T-cell (primary cell): Measurements from ENCODE around the gene FGGY. TPM values are rescaled to one million over a fixed set of nuclear protein-coding genes. Genes with fewer than 3 reads are reported as not detected.
"Not testable (repeated sequence)": the region's sequence is repeated elsewhere in the genome, so short reads cannot be mapped to it uniquely, and the experiment has no call there.

Experiments used
- ATAC-seq, 4 experiments: fragments of 200-7000 bp in 3 of 4; fragments of 150-1000 bp in 1 of 4; cut with Tn5 transposase; replicated peaks in 1 of 4; 1 replicate in 3 of 4; 2 replicates in 1 of 4; pipeline ENCODE4 v1.10.0; 2021; ENCODE audit warnings: moderate library complexity in 3 of 4, mild to moderate bottlenecking in 2 of 4, moderate number of reproducible peaks in 1 of 4
- CTCF ChIA-PET, 2 donors: fragments of 300-600 bp; sonication (Branson Sonifier 250); formaldehyde crosslinking; loops; one replicate each; lab custom pipeline; 2022; ENCODE audit warnings: antibody characterized with exemption in 2 of 2; lab: Charles Lee
- POLR2A ChIA-PET, 2 donors: fragments of 300-600 bp; sonication (Branson Sonifier 250); formaldehyde crosslinking; loops; one replicate each; lab custom pipeline; 2022; ENCODE audit warnings: antibody characterized with exemption in 2 of 2; lab: Charles Lee
- DNase-seq, 35 experiments: peaks; one replicate each; pipeline versions ENCODE4 v3.0.0 to v3.0.0-alpha.2; 2013 to 2023
- H3K27ac ChIP-seq: one replicate; pipeline ENCODE4 v1.5.1; 2013; ENCODE audit warnings: low read length
- H3K27me3 ChIP-seq, 2 experiments: replicated peaks in 1 of 2; 1 replicate in 1 of 2; 2 replicates in 1 of 2; pipeline versions ENCODE4 v1.6.1 to v1.7.0; 2013; ENCODE audit warnings: low read length in 1 of 2, mixed read lengths in 1 of 2; ENCODE audit not compliant: control insufficient read depth in 2 of 2, insufficient read depth in 2 of 2; ENCODE audit errors: extremely low read depth in 1 of 2
- H3K36me3 ChIP-seq, 2 donors: 1 replicate in 1 of 2; 2 replicates in 1 of 2; pipeline versions ENCODE4 v1.6.1 to v1.7.0; 2013; ENCODE audit warnings: low read length in 1 of 2; ENCODE audit not compliant: control insufficient read depth in 2 of 2, insufficient read depth in 1 of 2; ENCODE audit errors: extremely low read depth in 1 of 2
- H3K4me1 ChIP-seq, 2 experiments: 1 replicate in 1 of 2; 2 replicates in 1 of 2; pipeline versions ENCODE4 v1.6.1 to v1.7.0; 2013; ENCODE audit warnings: low read length in 2 of 2, mixed read lengths in 1 of 2; ENCODE audit not compliant: insufficient read depth in 2 of 2, control insufficient read depth in 1 of 2; ENCODE audit errors: extremely low read depth in 1 of 2
- H3K4me3 ChIP-seq, 2 donors: 1 replicate in 1 of 2; 2 replicates in 1 of 2; pipeline versions ENCODE4 v1.5.1 to v1.7.0; 2013; ENCODE audit warnings: mild to moderate bottlenecking in 2 of 2, low read length in 1 of 2, moderate library complexity in 1 of 2; ENCODE audit not compliant: control insufficient read depth in 1 of 2; ENCODE audit errors: extremely low read depth in 1 of 2
- H3K9me3 ChIP-seq: 2 replicates; pipeline ENCODE4 v1.7.0; 2013
- H3K27ac Mint-ChIP-seq, 2 donors: one replicate each; pipeline ENCODE4 v1.8.0; 2020 to 2021; ENCODE audit warnings: mild to moderate bottlenecking in 2 of 2, mixed read lengths in 2 of 2
- H3K27me3 Mint-ChIP-seq, 2 donors: one replicate each; pipeline ENCODE4 v1.8.0; 2021 to 2022; ENCODE audit warnings: mixed read lengths in 2 of 2
- H3K36me3 Mint-ChIP-seq: one replicate; pipeline ENCODE4 v1.8.0; 2021; ENCODE audit warnings: mixed read lengths
- H3K4me1 Mint-ChIP-seq, 3 donors: one replicate each; pipeline ENCODE4 v1.8.0; 2020 to 2022; ENCODE audit warnings: mixed read lengths in 3 of 3, mild to moderate bottlenecking in 1 of 3
- H3K4me3 Mint-ChIP-seq, 3 donors: one replicate each; pipeline ENCODE4 v1.8.0; 2020 to 2022; ENCODE audit warnings: mild to moderate bottlenecking in 3 of 3, mixed read lengths in 3 of 3, moderate library complexity in 3 of 3
- H3K9me3 Mint-ChIP-seq, 3 donors: one replicate each; pipeline ENCODE4 v1.8.0; 2020 to 2022; ENCODE audit warnings: mixed read lengths in 3 of 3
- WGBS: methylation state at CpG from one replicate; pipeline ENCODE4 v1.1.5; 2013; ENCODE audit warnings: missing lambda C conversion rate; ENCODE audit not compliant: insufficient coverage; 5-methylcytosine and 5-hydroxymethylcytosine counted together
- total RNA-seq, 35 experiments: library from RNA in 6 of 35; stranded (reverse) in 6 of 35; fragments of 120-200 nt in 1 of 35; gene quantifications; one replicate each; pipeline versions ENCODE4 v1.2.1 to v1.2.4 and lab custom pipeline; 2013 to 2026

The FGGY gene
- total RNA-seq, 5 donors from 2014 or later (not counting 1 experiment from before 2014, with no cell fraction given) = 7.8 to 21.7 (median 12.6) TPM

DNA sequence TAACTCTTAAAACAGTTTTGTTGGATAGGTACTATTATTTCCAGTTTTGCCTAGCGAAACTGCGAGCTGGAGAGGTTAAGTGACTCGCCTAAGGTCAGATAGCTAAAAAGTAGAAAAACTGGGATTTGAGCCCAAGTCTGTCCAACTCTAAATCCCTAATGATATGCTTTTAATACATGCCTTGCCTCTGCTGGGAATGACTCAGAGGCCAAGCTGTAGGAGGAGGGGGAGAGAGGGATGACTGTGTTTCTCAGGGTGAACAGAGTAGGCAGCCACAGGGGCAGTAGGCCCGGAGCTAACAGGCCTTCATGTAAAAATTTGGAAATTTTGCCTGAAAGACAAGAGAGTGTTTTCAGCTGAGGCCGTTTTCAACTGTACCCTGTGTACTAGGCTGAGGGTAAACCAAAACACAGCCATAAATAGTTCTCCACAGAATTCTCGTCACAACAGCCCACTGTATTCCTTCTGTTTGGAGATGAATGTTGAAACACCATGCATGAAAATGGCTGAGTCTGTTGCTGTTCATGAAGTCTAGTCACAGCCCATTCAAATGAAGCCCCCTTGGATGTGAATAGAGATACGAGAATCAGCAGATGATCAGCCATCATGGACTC lies 410.4 kb downstream of the FGGY start:
- ATAC-seq = no peak
- no peak for DNase-seq
- ChIA-PET CTCF (no interaction called here), POLR2A (interaction anchor here in 1 of 2 donors (0.6 kb wide), 1 partner anchor 83 kb away, joined by 3 read pairs; no protein-coding TSS in a partner anchor)
- peaks cover 0 to 5% (median 3%) of the 10 kb centered on the region in 3 donors for H3K9me3 Mint-ChIP-seq
- no peaks in the 10 kb centered on the region for H3K27me3 Mint-ChIP-seq
- H3K4me3 Mint-ChIP-seq = no peak overlapping the region
- Histone ChIP-seq H3K4me1 (no peaks in the 10 kb centered on the region), H3K27me3 (no peaks in the 10 kb centered on the region), H3K27ac (no peak overlapping the region), H3K9me3 (no peaks in the 10 kb centered on the region), H3K36me3 (no peaks in the 10 kb centered on the region), H3K4me3 (no peak overlapping the region)
- H3K36me3 Mint-ChIP-seq = no peaks in the 10 kb centered on the region
- no peaks in the 10 kb centered on the region for H3K4me1 Mint-ChIP-seq
- H3K27ac Mint-ChIP-seq = no peak overlapping the region
- 90% methylated on average over 2 of the region's 7 CpGs for WGBS

DNA sequence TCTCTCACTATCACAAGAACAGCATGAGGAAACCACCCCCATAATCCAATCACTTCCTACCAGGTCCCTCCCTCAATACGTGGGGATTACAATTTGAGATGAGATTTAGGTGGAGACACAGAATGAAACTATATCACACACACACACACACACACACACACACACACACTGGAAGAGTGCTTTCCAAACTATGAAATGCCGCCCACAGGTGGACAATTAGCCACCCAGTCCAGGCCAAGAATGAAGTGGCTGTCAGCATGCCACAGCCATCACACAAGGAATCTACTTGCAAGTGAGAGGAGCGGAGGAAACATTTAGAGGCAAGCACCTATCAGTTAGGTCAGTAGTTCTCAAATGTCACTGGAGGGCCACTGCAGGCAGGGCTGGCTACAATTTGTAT lies 412.4 kb downstream of the FGGY start:
- Mint-ChIP-seq H3K4me3 (no peak overlapping the region), H3K27me3 (no peaks in the 10 kb centered on the region), H3K9me3 (peaks cover 0 to 5% (median 3%) of the 10 kb centered on the region in 3 donors)

DNA sequence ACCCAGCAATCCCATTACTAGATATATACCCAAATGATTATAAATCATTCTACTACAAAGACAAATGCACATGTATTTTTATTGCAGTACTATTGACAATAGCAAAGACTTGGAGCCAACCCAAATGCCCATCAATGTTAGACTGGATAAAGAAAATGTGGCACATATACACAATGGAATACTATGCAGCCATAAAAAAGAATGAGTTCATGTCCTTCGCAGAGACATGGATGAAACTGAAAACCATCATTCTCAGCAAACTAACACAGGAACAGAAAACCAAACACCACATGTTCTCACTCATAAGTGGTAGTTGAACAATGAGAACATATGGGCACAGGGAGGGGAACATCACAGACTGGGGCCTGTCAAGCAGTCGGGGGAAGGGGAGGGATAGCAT lies 414.0 kb downstream of the FGGY start:
- H3K27me3 Mint-ChIP-seq, CTCF ChIA-PET, H3K36me3 ChIP-seq, H3K4me3 ChIP-seq, H3K4me3 Mint-ChIP-seq, H3K4me1 Mint-ChIP-seq, H3K27me3 ChIP-seq, DNase-seq, H3K9me3 ChIP-seq, H3K36me3 Mint-ChIP-seq, H3K27ac Mint-ChIP-seq, H3K9me3 Mint-ChIP-seq, ATAC-seq, H3K4me1 ChIP-seq, POLR2A ChIA-PET, H3K27ac ChIP-seq: not testable (repeated sequence)
- no CpG with 5 or more reads among the region's 2 CpGs for WGBS

More for the DNA sequence above, 412.4 kb downstream of the FGGY start:
- no peaks in the 10 kb centered on the region for H3K36me3 ChIP-seq
- H3K27ac ChIP-seq = no peak overlapping the region
- ChIA-PET CTCF (no interaction called here), POLR2A (no interaction called here)
- Mint-ChIP-seq H3K27ac (no peak overlapping the region), H3K36me3 (no peaks in the 10 kb centered on the region), H3K4me1 (no peaks in the 10 kb centered on the region)
- H3K9me3 ChIP-seq = no peaks in the 10 kb centered on the region
- 100% methylated on average over 2 of the region's 3 CpGs for WGBS
- ATAC-seq = no peak
- H3K4me3 ChIP-seq = no peak overlapping the region
- no peaks in the 10 kb centered on the region for H3K27me3 ChIP-seq
- no peak for DNase-seq
- no peaks in the 10 kb centered on the region for H3K4me1 ChIP-seq

DNA sequence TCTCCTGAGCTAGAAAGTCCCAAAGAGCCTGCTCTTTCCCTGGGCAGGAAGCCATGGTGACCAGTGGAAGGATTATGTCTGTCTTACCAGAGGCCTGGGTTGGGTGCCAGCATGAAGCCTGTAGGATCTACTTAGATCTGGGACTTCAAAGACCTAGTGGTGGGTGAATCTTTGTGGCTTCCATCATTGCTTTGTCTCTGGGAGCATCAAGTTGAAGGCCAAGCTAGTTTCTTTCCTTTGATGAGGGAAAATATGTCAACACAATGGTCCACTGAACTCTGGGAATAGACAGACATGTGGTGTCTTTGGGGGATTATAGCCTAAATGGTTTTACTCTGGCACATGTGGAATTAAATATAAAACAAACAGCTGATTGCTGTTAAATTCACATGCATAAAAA lies 417.3 kb downstream of the FGGY start:
- CTCF ChIA-PET = interaction anchor here in 1 of 2 donors (0.6 kb wide), 1 partner anchor 1628 kb away, joined by 7 read pairs; no protein-coding TSS in a partner anchor
- ATAC-seq = no peak
- no peak for DNase-seq
- no peak overlapping the region for H3K27ac Mint-ChIP-seq
- no peaks in the 10 kb centered on the region for H3K36me3 Mint-ChIP-seq
- Histone ChIP-seq H3K4me3 (no peak overlapping the region), H3K36me3 (no peaks in the 10 kb centered on the region), H3K27me3 (no peaks in the 10 kb centered on the region), H3K9me3 (no peaks in the 10 kb centered on the region), H3K27ac (no peak overlapping the region), H3K4me1 (no peaks in the 10 kb centered on the region)
- POLR2A ChIA-PET = no interaction called here
- H3K9me3 Mint-ChIP-seq = peaks cover 0 to 5% (median 3%) of the 10 kb centered on the region in 3 donors
- no peaks in the 10 kb centered on the region for H3K4me1 Mint-ChIP-seq
- no peak overlapping the region for H3K4me3 Mint-ChIP-seq
- H3K27me3 Mint-ChIP-seq = no peaks in the 10 kb centered on the region

DNA sequence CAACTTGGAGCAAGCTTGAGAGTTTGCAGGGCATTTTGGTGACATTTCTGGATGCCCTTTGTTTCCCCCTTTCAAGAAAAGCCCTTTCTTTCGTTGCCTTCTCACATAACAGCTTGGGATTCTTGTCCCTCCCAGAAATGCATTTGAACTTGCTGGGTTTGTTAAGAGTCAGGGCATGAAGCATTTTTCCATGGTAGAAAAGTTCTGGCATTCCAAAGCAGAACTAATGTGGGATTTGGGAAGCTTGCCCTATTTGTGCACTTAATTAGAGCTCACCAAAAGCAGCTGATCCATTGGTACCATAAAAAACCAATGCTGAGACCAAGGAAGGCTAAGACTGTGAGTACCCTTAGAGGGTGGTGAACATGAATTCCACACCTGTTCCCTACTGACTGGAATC lies 418.1 kb downstream of the FGGY start:
- Mint-ChIP-seq H3K4me1 (no peaks in the 10 kb centered on the region), H3K27me3 (no peaks in the 10 kb centered on the region), H3K27ac (no peak overlapping the region), H3K36me3 (no peaks in the 10 kb centered on the region), H3K4me3 (no peak overlapping the region), H3K9me3 (peaks cover 0 to 5% (median 3%) of the 10 kb centered on the region in 3 donors)
- no peak overlapping the region for H3K27ac ChIP-seq
- no peaks in the 10 kb centered on the region for H3K9me3 ChIP-seq
- POLR2A ChIA-PET = no interaction called here
- no CpG with 5 or more reads among the region's 1 CpG for WGBS
- no peaks in the 10 kb centered on the region for H3K36me3 ChIP-seq
- ATAC-seq (no peak), DNase-seq (no peak)
- no peak overlapping the region for H3K4me3 ChIP-seq
- CTCF ChIA-PET = no interaction called here
- H3K27me3 ChIP-seq = no peaks in the 10 kb centered on the region
- H3K4me1 ChIP-seq = no peaks in the 10 kb centered on the region

DNA sequence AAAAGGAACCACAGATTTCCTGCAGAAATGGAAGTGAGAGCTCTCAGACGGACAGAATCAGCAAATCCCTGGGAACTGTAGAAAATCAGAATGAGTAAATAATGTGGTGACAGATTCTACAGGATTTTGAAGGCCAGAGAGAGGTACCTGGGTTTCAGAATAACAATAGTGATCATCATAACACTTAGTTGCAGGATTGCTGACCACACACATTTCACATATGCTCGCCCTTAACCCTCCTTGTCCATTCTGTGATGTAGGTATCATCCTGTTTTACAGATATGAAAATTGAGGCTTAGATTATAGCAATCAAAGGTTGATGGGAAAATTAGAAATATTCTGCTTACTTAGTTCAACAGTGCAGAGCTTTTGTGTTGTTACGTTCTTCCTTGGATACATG lies 419.9 kb downstream of the FGGY start:
- H3K4me1 ChIP-seq = no peaks in the 10 kb centered on the region

More for the DNA sequence above, 419.9 kb downstream of the FGGY start:
- ATAC-seq (no peak), DNase-seq (no peak)
- Histone ChIP-seq H3K27me3 (no peaks in the 10 kb centered on the region), H3K36me3 (no peaks in the 10 kb centered on the region), H3K9me3 (no peaks in the 10 kb centered on the region), H3K4me3 (no peak overlapping the region), H3K27ac (no peak overlapping the region)
- WGBS = 100% methylated on average over 1 of the region's 3 CpGs
- Mint-ChIP-seq H3K9me3 (no peaks in the 10 kb centered on the region), H3K27me3 (no peaks in the 10 kb centered on the region), H3K4me3 (no peak overlapping the region), H3K36me3 (no peaks in the 10 kb centered on the region), H3K27ac (no peak overlapping the region), H3K4me1 (no peaks in the 10 kb centered on the region)
- ChIA-PET POLR2A (no interaction called here), CTCF (no interaction called here)
